OCI-LY3 (cell line): ENCODE measurements around the gene P2RX3.

Experiments
- EZH2phosphoT487 ChIP-seq: fragments of 200-600 bp; shearing (Covaris generic); IDR thresholded peaks from 2 replicates; pipeline ENCODE4 v1.6.1; 2018; ENCODE audit warnings: antibody characterized with exemption, mixed run types, low read depth
- TF ChIP-seq, protein P1 (sequence below): fragments of 200-600, 300-600 bp; sonication (generic); IDR thresholded peaks from 2 replicates; pipeline ENCODE4 v1.5.1; 2014; ENCODE audit warnings: antibody characterized with exemption, low read length, low read depth

DNA sequence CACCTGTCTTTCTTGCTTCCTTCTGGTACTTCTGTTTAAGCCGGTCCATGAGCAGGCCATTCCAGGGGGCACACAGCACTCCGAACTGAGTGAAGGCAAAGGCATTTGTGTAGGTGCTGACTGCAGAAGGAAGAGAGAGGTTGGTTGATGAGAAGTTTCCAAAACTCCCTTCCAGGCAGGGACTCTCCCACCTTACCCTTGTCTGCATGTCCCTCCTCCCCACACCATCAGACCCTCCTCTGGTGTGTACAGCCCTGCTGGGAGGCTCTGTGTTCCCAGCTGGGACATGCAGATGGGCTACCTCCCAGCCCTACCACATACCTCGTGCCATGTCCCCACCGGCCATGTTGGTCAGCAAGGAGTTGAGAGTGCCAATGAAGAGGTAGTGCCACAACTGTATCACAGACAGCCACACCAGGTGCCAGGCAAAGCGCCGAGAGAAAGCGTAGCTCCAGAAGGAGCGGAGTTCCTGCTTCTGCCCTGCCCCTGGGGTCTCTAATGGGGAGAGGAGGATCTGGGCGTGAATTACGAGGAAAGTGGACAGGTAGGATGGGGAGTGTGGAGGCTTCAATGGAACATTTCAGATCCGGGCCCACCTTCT is 76.6 kb downstream of the P2RX3 start:
- TF ChIP-seq, protein P1, sequence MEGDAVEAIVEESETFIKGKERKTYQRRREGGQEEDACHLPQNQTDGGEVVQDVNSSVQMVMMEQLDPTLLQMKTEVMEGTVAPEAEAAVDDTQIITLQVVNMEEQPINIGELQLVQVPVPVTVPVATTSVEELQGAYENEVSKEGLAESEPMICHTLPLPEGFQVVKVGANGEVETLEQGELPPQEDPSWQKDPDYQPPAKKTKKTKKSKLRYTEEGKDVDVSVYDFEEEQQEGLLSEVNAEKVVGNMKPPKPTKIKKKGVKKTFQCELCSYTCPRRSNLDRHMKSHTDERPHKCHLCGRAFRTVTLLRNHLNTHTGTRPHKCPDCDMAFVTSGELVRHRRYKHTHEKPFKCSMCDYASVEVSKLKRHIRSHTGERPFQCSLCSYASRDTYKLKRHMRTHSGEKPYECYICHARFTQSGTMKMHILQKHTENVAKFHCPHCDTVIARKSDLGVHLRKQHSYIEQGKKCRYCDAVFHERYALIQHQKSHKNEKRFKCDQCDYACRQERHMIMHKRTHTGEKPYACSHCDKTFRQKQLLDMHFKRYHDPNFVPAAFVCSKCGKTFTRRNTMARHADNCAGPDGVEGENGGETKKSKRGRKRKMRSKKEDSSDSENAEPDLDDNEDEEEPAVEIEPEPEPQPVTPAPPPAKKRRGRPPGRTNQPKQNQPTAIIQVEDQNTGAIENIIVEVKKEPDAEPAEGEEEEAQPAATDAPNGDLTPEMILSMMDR: no peak
- TF ChIP-seq EZH2phosphoT487: no peak
